ENCODE results near the gene SUN1.

- TF ChIP-seq BRCA1 (IDR thresholded peaks at IDR 0.05; ENCODE audit: low read depth, low read length) = no peak
- TF ChIP-seq EZH2 (IDR thresholded peaks at IDR 0.05; ENCODE audit: low read depth, low read length, severe bottlenecking) = no peak
- no peak for TF ChIP-seq POLR2A (IDR thresholded peaks at IDR 0.05; ENCODE audit: control extremely low read depth in 1 of 2, low read depth in 2 of 2, low read length in 2 of 2)
Observed at GRCh38 chr7:794671-795329, 37.5 kb upstream of the SUN1 start.
